Activated CD8-positive, alpha-beta T cell treated with anti-CD3 and anti-CD28 coated beads for 36 hours (primary cell): ENCODE data around the gene PMEPA1. TPM values are rescaled to one million over a fixed set of nuclear protein-coding genes. Genes with fewer than 3 reads are reported as not detected.

Experiments
- ATAC-seq: fragments of 200-7000 bp; cut with Tn5 transposase; one replicate; pipeline ENCODE4 v1.10.0; 2021; ENCODE audit warnings: mild to moderate bottlenecking, moderate library complexity
- CTCF ChIA-PET: fragments of 350-600 bp; sonication (Branson Sonifier 250); formaldehyde crosslinking; loops from one replicate; lab custom pipeline; 2021; ENCODE audit warnings: antibody characterized with exemption; lab: Charles Lee
- POLR2A ChIA-PET: fragments of 350-600 bp; sonication (Branson Sonifier 250); formaldehyde crosslinking; loops from one replicate; lab custom pipeline; 2021; ENCODE audit warnings: antibody characterized with exemption; lab: Charles Lee
- DNase-seq: peaks from one replicate; pipeline ENCODE4 v3.0.0-alpha.2; 2020
- H3K27ac Mint-ChIP-seq: one replicate; pipeline ENCODE4 v1.8.0; 2021; ENCODE audit warnings: mild to moderate bottlenecking, mixed read lengths
- H3K27me3 Mint-ChIP-seq: one replicate; pipeline ENCODE4 v1.8.0; 2021; ENCODE audit warnings: mixed read lengths
- H3K36me3 Mint-ChIP-seq: one replicate; pipeline ENCODE4 v1.8.0; 2021; ENCODE audit warnings: low read depth, mixed read lengths
- H3K4me1 Mint-ChIP-seq: one replicate; pipeline ENCODE4 v1.8.0; 2021; ENCODE audit warnings: low read depth, mixed read lengths
- H3K4me3 Mint-ChIP-seq: one replicate; pipeline ENCODE4 v1.8.0; 2021; ENCODE audit warnings: mild to moderate bottlenecking, moderate library complexity, mixed read lengths
- H3K9me3 Mint-ChIP-seq: one replicate; pipeline ENCODE4 v1.8.0; 2021; ENCODE audit warnings: mixed read lengths
- CTCF ChIP-seq: fragments of 200-600 bp; IDR thresholded peaks from one replicate; pipeline ENCODE4 v1.8.0; 2022; ENCODE audit warnings: antibody characterized with exemption, mild to moderate bottlenecking
- intact Hi-C: fragments of 100-400 bp; cut with micrococcal nuclease; formaldehyde crosslinking; loops from one replicate; pipeline ENCODE4 v1.10.0; 2022
- total RNA-seq, 2 experiments: library from RNA; stranded (reverse); gene quantifications; one replicate each; pipeline ENCODE4 v1.2.3, GENCODE V29; 2021

PMEPA1 gene
- total RNA-seq, 2 experiments from 2014 or later = 1.7 to 2.0 TPM

- intact Hi-C loops = no loop called here
- Mint-ChIP-seq H3K4me3 (no peak overlapping the region), H3K9me3 (no peaks in the 10 kb centered on the region), H3K27ac (no peak overlapping the region), H3K4me1 (peaks cover 8% of the 10 kb centered on the region), H3K27me3 (peaks cover 18% of the 10 kb centered on the region), H3K36me3 (no peaks in the 10 kb centered on the region)
- CTCF ChIA-PET = interaction anchor here (1.2 kb wide), 1 partner anchor 11 kb away, joined by 3 read pairs; no protein-coding TSS in a partner anchor
- no peak for DNase-seq
- no peak for TF ChIP-seq CTCF
- ATAC-seq = no peak
- POLR2A ChIA-PET = no interaction called here
Measured at GRCh38 chr20:57754190-57754589, 44.4 kb upstream of the PMEPA1 start.

- Mint-ChIP-seq H3K27ac (no peak overlapping the region), H3K4me3 (no peak overlapping the region), H3K4me1 (peaks cover 15% of the 10 kb centered on the region), H3K27me3 (peaks cover 19% of the 10 kb centered on the region), H3K36me3 (no peaks in the 10 kb centered on the region), H3K9me3 (no peaks in the 10 kb centered on the region)
- no peak for ATAC-seq
- DNase-seq = no peak
- ChIA-PET POLR2A (no interaction called here), CTCF (interaction anchor here (1.2 kb wide), 1 partner anchor 12 kb away, joined by 3 read pairs; no protein-coding TSS in a partner anchor)
- TF ChIP-seq CTCF = no peak
- intact Hi-C loops = no loop called here
Measured at GRCh38 chr20:57753332-57754164, 43.7 kb upstream of the PMEPA1 start.

GRCh38 chr20:57751411-57751810, 41.6 kb upstream of the PMEPA1 start:
- no peak overlapping the region for H3K4me3 Mint-ChIP-seq
- intact Hi-C loops = no loop called here
- DNase-seq (no peak), ATAC-seq (no peak)
- no peak overlapping the region for H3K27ac Mint-ChIP-seq
- H3K36me3 Mint-ChIP-seq = no peaks in the 10 kb centered on the region
- ChIA-PET POLR2A (no interaction called here), CTCF (no interaction called here)
- peaks cover 17% of the 10 kb centered on the region for H3K4me1 Mint-ChIP-seq
- no peaks in the 10 kb centered on the region for H3K9me3 Mint-ChIP-seq
- no peak for TF ChIP-seq CTCF
- H3K27me3 Mint-ChIP-seq = peaks cover 22% of the 10 kb centered on the region

- Mint-ChIP-seq H3K4me3 (no peak overlapping the region), H3K4me1 (peaks cover 17% of the 10 kb centered on the region), H3K27me3 (peaks cover 22% of the 10 kb centered on the region), H3K9me3 (no peaks in the 10 kb centered on the region), H3K27ac (no peak overlapping the region), H3K36me3 (no peaks in the 10 kb centered on the region)
- ChIA-PET CTCF (interaction anchor here (1.7 kb wide), 1 partner anchor 153 kb away, joined by 4 read pairs; no protein-coding TSS in a partner anchor), POLR2A (no interaction called here)
- no peak for TF ChIP-seq CTCF
- ATAC-seq (no peak), DNase-seq (no peak)
- intact Hi-C loops = no loop called here
Measured at GRCh38 chr20:57749869-57750268, 40.1 kb upstream of the PMEPA1 start.

- no peak overlapping the region for H3K27ac Mint-ChIP-seq
Measured at GRCh38 chr20:57749131-57749690, 39.4 kb upstream of the PMEPA1 start.

More at GRCh38 chr20:57749131-57749690, 39.4 kb upstream of the PMEPA1 start:
- intact Hi-C loops = no loop called here
- CTCF ChIA-PET = interaction anchor here (1.7 kb wide), 1 partner anchor 152 kb away, joined by 4 read pairs; no protein-coding TSS in a partner anchor
- Mint-ChIP-seq H3K27me3 (peaks cover 20% of the 10 kb centered on the region), H3K9me3 (no peaks in the 10 kb centered on the region), H3K4me1 (peaks cover 17% of the 10 kb centered on the region), H3K4me3 (peak overlapping the region; percentile 58), H3K36me3 (no peaks in the 10 kb centered on the region)
- DNase-seq (no peak), ATAC-seq (no peak)
- POLR2A ChIA-PET = no interaction called here
- no peak for TF ChIP-seq CTCF
